HCT116 (cell line): ENCODE data around the gene IPCEF1. TPM values are rescaled to one million over a fixed set of nuclear protein-coding genes. Genes with fewer than 3 reads are reported as not detected.

Experiments
- ATAC-seq: fragments of 200-7000 bp; cut with Tn5 transposase; 2 replicates; pipeline ENCODE4 v1.9.1; 2020; ENCODE audit warnings: mild to moderate bottlenecking, moderate library complexity
- BruUV-seq: library from RNA; stranded (reverse); fragments of 400-500 nt; replicated peaks from 2 replicates; lab custom pipeline; 2021; lab: Mats Ljungman, UMichigan
- CTCF ChIA-PET: fragments of 300-600 bp; sonication (Branson Sonifier 250); formaldehyde crosslinking; loops from one replicate; lab custom pipeline; 2021; ENCODE audit warnings: antibody characterized with exemption; lab: Charles Lee
- POLR2A ChIA-PET: fragments of 300-600, 350-600 bp; sonication (Branson Sonifier 250); formaldehyde crosslinking; loops from one replicate; lab custom pipeline; 2021; ENCODE audit warnings: antibody characterized with exemption; lab: Charles Lee
- RAD21 ChIA-PET, 2 experiments: fragments of 300-600 bp; sonication (Branson Sonifier 250); formaldehyde crosslinking; loops; one replicate each; lab custom pipeline; 2023; ENCODE audit warnings: low total read pairs in 2 of 2; ENCODE audit not compliant: uncharacterized antibody in 2 of 2, unreplicated experiment in 2 of 2, low non-redundant PET in 1 of 2; lab: Charles Lee
- DNase-seq: peaks from one replicate; pipeline ENCODE4 v3.0.0-alpha.2; 2010; ENCODE audit warnings: low read depth, low spot score
- H2AFZ ChIP-seq: fragments of 200-600 bp; shearing (Covaris generic), sonication (generic); 2 replicates; pipeline ENCODE4 v1.6.1; 2017; ENCODE audit warnings: low read depth, mixed run types, mixed read lengths, antibody characterized with exemption, low read length; ENCODE audit not compliant: poor library complexity, severe bottlenecking
- H3K27ac ChIP-seq: 2 replicates; pipeline ENCODE4 v1.5.1; 2012; ENCODE audit warnings: low read depth, low read length
- H3K27me3 ChIP-seq: fragments of 200-600 bp; sonication (generic); 2 replicates; pipeline ENCODE4 v1.6.1; 2016; ENCODE audit warnings: mixed run types, low read length, mixed read lengths; ENCODE audit not compliant: insufficient read depth
- H3K36me3 ChIP-seq, 2 experiments: fragments of 200-500 bp in 1 of 2; fragments of 200-600 bp in 1 of 2; sonication (Bioruptor generic) in 1 of 2; sonication (generic) in 1 of 2; 2 replicates each; pipeline versions ENCODE4 v1.5.1 to v1.6.1; 2014 to 2016; ENCODE audit warnings: low read length in 2 of 2, inconsistent platforms in 1 of 2, mixed read lengths in 1 of 2, mixed run types in 1 of 2; ENCODE audit not compliant: insufficient read depth in 2 of 2, control insufficient read depth in 1 of 2
- H3K4me1 ChIP-seq, 2 experiments: fragments of 200-600 bp in 1 of 2; sonication (generic) in 1 of 2; 2 replicates each; pipeline versions ENCODE4 v1.5.1 to v1.6.1; 2012 to 2017; ENCODE audit warnings: low read length in 2 of 2, inconsistent platforms in 1 of 2, mild to moderate bottlenecking in 1 of 2, mixed read lengths in 1 of 2, mixed run types in 1 of 2, moderate library complexity in 1 of 2; ENCODE audit not compliant: insufficient read depth in 2 of 2, control insufficient read depth in 1 of 2
- H3K4me2 ChIP-seq: fragments of 200-600 bp; sonication (generic); 2 replicates; pipeline ENCODE4 v1.6.1; 2017; ENCODE audit warnings: mixed run types, low read length, mixed read lengths
- H3K4me3 ChIP-seq, 2 experiments: fragments of 200-600 bp in 1 of 2; sonication (generic) in 1 of 2; replicated peaks in 1 of 2; 2 replicates each; pipeline ENCODE4 v1.5.1; 2011 to 2016; ENCODE audit warnings: low read length in 2 of 2, control low read depth in 1 of 2, low read depth in 1 of 2, mild to moderate bottlenecking in 1 of 2, mixed read lengths in 1 of 2, mixed run types in 1 of 2
- H3K79me2 ChIP-seq: fragments of 200-600 bp; sonication (generic); 2 replicates; pipeline ENCODE4 v1.6.1; 2017; ENCODE audit warnings: mild to moderate bottlenecking, mixed run types, low read length, moderate library complexity, mixed read lengths; ENCODE audit not compliant: insufficient read depth
- H3K9ac ChIP-seq: fragments of 200-600 bp; sonication (generic); 2 replicates; pipeline ENCODE4 v1.6.1; 2016; ENCODE audit warnings: low read length, mixed read lengths
- H3K9me2 ChIP-seq: fragments of 200-600 bp; sonication (generic), shearing (Covaris generic); 2 replicates; pipeline ENCODE4 v1.6.1; 2017; ENCODE audit warnings: mixed run types, mild to moderate bottlenecking, moderate library complexity; ENCODE audit not compliant: insufficient read depth
- H3K9me3 ChIP-seq, 2 experiments: fragments of 200-500 bp in 1 of 2; fragments of 200-600 bp in 1 of 2; sonication (Bioruptor generic) in 1 of 2; sonication (generic) in 1 of 2; 2 replicates each; pipeline ENCODE4 v1.6.1; 2014 to 2017; ENCODE audit warnings: low read length in 2 of 2, mixed read lengths in 2 of 2, inconsistent platforms in 1 of 2, low read depth in 1 of 2, mild to moderate bottlenecking in 1 of 2, mixed run types in 1 of 2, moderate library complexity in 1 of 2; ENCODE audit not compliant: control insufficient read depth in 1 of 2, insufficient read depth in 1 of 2
- H4K20me1 ChIP-seq: fragments of 200-600 bp; sonication (generic), shearing (Covaris generic); 2 replicates; pipeline ENCODE4 v1.6.1; 2017; ENCODE audit warnings: mixed run types, mild to moderate bottlenecking, moderate library complexity; ENCODE audit not compliant: insufficient read depth
- CEBPB ChIP-seq: IDR thresholded peaks from 2 replicates; pipeline ENCODE4 v1.6.1; 2012; ENCODE audit warnings: low read depth
- CTCF ChIP-seq, 3 experiments: fragments of 200-600 bp in 1 of 3; sonication (generic) in 1 of 3; IDR thresholded peaks in 2 of 3; conservative IDR thresholded peaks in 1 of 3; 2 replicates each; pipeline ENCODE4 v1.5.1; 2012 to 2017; ENCODE audit warnings: low read depth in 2 of 3, low read length in 2 of 3, antibody characterized with exemption in 1 of 3, borderline replicate concordance in 1 of 3, control low read depth in 1 of 3, mild to moderate bottlenecking in 1 of 3, mixed read lengths in 1 of 3, mixed run types in 1 of 3, moderate library complexity in 1 of 3; ENCODE audit not compliant: insufficient read depth in 1 of 3
- EGR1 ChIP-seq: IDR thresholded peaks from 2 replicates; pipeline ENCODE4 v1.6.1; 2012; ENCODE audit warnings: low read depth
- ELF1 ChIP-seq: IDR thresholded peaks from 2 replicates; pipeline ENCODE4 v1.6.1; 2012; ENCODE audit warnings: low read depth, borderline replicate concordance
- EZH2 ChIP-seq: fragments of 200-600 bp; sonication (generic); IDR thresholded peaks from 2 replicates; pipeline ENCODE4 v1.6.1; 2017; ENCODE audit warnings: antibody characterized with exemption, mixed run types
- EZH2phosphoT487 ChIP-seq: fragments of 200-600 bp; IDR thresholded peaks from 2 replicates; pipeline ENCODE4 v1.6.1; 2018; ENCODE audit warnings: antibody characterized with exemption, borderline replicate concordance
- FOSL1 ChIP-seq: IDR thresholded peaks from 2 replicates; pipeline ENCODE4 v1.6.1; 2012; ENCODE audit warnings: low read depth
- JUND ChIP-seq: IDR thresholded peaks from 2 replicates; pipeline ENCODE4 v1.6.1; 2012
- MAX ChIP-seq: IDR thresholded peaks from 2 replicates; pipeline ENCODE4 v1.6.1; 2012
- POLR2A ChIP-seq: IDR thresholded peaks from 2 replicates; pipeline ENCODE4 v1.7.0; 2011; ENCODE audit warnings: borderline replicate concordance; ENCODE audit not compliant: insufficient read depth, insufficient read length; ENCODE audit errors: extremely low read depth
- POLR2AphosphoS5 ChIP-seq: IDR thresholded peaks from 2 replicates; pipeline ENCODE4 v1.6.1; 2011; ENCODE audit warnings: mild to moderate bottlenecking, low read depth, low read length, moderate library complexity
- RAD21 ChIP-seq: IDR thresholded peaks from 2 replicates; pipeline ENCODE4 v1.6.1; 2012; ENCODE audit warnings: low read depth, mild to moderate bottlenecking
- SIN3A ChIP-seq: IDR thresholded peaks from 2 replicates; pipeline ENCODE4 v1.6.1; 2012; ENCODE audit warnings: low read depth
- SRF ChIP-seq: IDR thresholded peaks from 2 replicates; pipeline ENCODE4 v1.6.1; 2012; ENCODE audit warnings: low read depth
- TCF7L2 ChIP-seq: IDR thresholded peaks from 2 replicates; pipeline ENCODE4 v1.7.0; 2011; ENCODE audit warnings: borderline replicate concordance, inconsistent platforms; ENCODE audit not compliant: insufficient read depth, insufficient read length; ENCODE audit errors: extremely low read depth
- YY1 ChIP-seq: IDR thresholded peaks from 2 replicates; pipeline ENCODE4 v1.6.1; 2011; ENCODE audit warnings: low read length, low read depth, moderate library complexity, mild to moderate bottlenecking; ENCODE audit not compliant: insufficient replicate concordance; ENCODE audit errors: extremely low read depth
- ZBTB33 ChIP-seq: IDR thresholded peaks from 2 replicates; pipeline ENCODE4 v1.6.1; 2011; ENCODE audit warnings: mild to moderate bottlenecking, low read length, moderate library complexity; ENCODE audit not compliant: insufficient replicate concordance; ENCODE audit errors: extremely low read depth
- ZFX ChIP-seq: fragments of 450-650 bp; IDR thresholded peaks from 2 replicates; pipeline ENCODE4 v1.6.1; 2017
- ZNF274 ChIP-seq: fragments of 200-500 bp; sonication (Bioruptor generic); IDR thresholded peaks from 2 replicates; pipeline ENCODE4 v1.6.1; 2014; ENCODE audit warnings: mild to moderate bottlenecking, low read depth, low read length, inconsistent platforms
- intact Hi-C: fragments of 100-400 bp; cut with micrococcal nuclease; formaldehyde crosslinking; loops from 2 replicates; pipeline ENCODE4 v1.10.0; 2022
- total RNA-seq: library from RNA; stranded (reverse); gene quantifications from one replicate; pipeline ENCODE4 v1.2.1, GENCODE V29; 2021; ENCODE audit not compliant: unreplicated experiment

Gene IPCEF1
- total RNA-seq, 1 experiment from 2014 or later, result 0.32 TPM

GRCh38 chr6:154242617-154243357 lies 113.8 kb downstream of the IPCEF1 start:
- Histone ChIP-seq H3K9ac (no peak overlapping the region), H3K4me2 (no peak overlapping the region), H3K27ac (no peak overlapping the region), H3K27me3 (peaks cover 17% of the 10 kb centered on the region; the same call in 1 of the 2 replicates), H3K4me3 (no peak overlapping the region), H3K79me2 (no peaks in the 10 kb centered on the region), H4K20me1 (no peaks in the 10 kb centered on the region), H3K36me3 (no peaks in the 10 kb centered on the region), H3K9me3 (no peaks in the 10 kb centered on the region), H3K4me1 (peaks cover 0 to 8% of the 10 kb centered on the region in 2 experiments; a peak in 2 of 4 replicates), H3K9me2 (no peaks in the 10 kb centered on the region), H2AFZ (no peak overlapping the region)
- ChIA-PET RAD21 (no interaction called here), POLR2A (interaction anchor here (0.6 kb wide), 1 partner anchor 10 kb away, joined by 4 read pairs; no protein-coding TSS in a partner anchor), CTCF (no interaction called here)
- TF ChIP-seq FOSL1 (no peak), ZNF274 (no peak), CEBPB (no peak), SRF (no peak), MAX (no peak), POLR2A (no peak), TCF7L2 (no peak), ZFX (no peak), ZBTB33 (no peak), RAD21 (no peak), EGR1 (no peak), ELF1 (no peak), CTCF (IDR thresholded peaks at IDR 0.05 in 2 of 3, conservative IDR thresholded peaks at IDR 0.05 in 1 of 3; ENCODE audit: borderline replicate concordance in 1 of 3, insufficient read depth in 1 of 3, low read depth in 2 of 3, low read length in 2 of 3) (no peak), YY1 (no peak), JUND (no peak), EZH2phosphoT487 (no peak), POLR2AphosphoS5 (no peak), SIN3A (no peak), EZH2 (no peak)
- BruUV-seq, result no TSS peak
- DNase-seq (no peak), ATAC-seq (no peak)
- intact Hi-C loops, result no loop called here
